ENCODE results near the gene FBXL20. TPM values are rescaled to one million over a fixed set of nuclear protein-coding genes. Genes with fewer than 3 reads are reported as not detected.
"Not testable (repeated sequence)": the region's sequence is repeated elsewhere in the genome, so short reads cannot be mapped to it uniquely, and the experiment has no call there.

Gene FBXL20, protein sequence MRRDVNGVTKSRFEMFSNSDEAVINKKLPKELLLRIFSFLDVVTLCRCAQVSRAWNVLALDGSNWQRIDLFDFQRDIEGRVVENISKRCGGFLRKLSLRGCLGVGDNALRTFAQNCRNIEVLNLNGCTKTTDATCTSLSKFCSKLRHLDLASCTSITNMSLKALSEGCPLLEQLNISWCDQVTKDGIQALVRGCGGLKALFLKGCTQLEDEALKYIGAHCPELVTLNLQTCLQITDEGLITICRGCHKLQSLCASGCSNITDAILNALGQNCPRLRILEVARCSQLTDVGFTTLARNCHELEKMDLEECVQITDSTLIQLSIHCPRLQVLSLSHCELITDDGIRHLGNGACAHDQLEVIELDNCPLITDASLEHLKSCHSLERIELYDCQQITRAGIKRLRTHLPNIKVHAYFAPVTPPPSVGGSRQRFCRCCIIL
- total RNA-seq (2014; rRNA removed; shearing (Covaris generic)), result 6.5 and 9.9 TPM in 2 replicates

DNA sequence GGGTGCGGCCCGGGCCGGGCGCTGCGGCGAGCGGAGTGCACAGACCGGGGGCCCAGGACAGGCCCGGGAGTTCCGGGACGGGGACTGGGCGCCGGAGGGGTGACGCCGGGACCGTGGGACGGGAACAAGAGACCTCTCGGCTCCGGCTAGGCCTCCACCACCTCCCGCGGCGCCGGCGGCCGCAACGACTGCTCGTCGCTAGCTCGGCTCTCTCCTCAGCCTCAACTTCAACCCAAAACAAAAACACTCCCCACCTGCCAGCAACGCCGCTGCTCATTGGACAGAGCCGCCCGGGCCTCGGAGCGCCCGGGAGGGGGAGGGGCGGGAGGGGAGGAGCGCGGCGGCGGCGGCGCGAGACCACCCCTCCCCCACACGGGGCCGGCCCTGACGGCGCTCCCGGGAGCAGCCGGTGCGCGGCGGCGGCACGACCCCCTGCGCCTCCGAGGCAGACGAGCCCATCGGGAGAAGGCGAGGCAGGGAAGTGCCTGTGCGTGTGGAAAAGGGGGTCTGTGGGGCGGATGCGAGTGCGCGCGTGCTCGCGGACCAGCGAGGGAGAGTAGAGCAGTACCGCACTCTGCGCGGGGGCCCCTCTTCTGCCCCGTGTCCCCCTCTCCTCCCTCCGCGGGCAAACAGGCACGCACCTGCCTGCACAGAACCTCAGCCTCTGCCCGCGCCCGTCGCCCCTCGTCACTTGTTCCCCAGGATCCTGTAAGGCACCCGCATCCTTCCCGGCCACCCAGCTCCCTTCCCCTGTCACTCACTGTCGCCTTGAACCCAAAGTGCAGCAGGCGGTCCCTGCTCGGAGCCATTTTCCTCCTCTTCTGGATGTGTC, at the start of gene FBXL20:
FBXL20 (minus strand) TSS at position 215 of the 832 bp plus-strand sequence. CDS start 224 bp downstream, outside the sequence.
- peak; percentile 87 for DNase-seq (ENCODE audit: low read depth)

DNA sequence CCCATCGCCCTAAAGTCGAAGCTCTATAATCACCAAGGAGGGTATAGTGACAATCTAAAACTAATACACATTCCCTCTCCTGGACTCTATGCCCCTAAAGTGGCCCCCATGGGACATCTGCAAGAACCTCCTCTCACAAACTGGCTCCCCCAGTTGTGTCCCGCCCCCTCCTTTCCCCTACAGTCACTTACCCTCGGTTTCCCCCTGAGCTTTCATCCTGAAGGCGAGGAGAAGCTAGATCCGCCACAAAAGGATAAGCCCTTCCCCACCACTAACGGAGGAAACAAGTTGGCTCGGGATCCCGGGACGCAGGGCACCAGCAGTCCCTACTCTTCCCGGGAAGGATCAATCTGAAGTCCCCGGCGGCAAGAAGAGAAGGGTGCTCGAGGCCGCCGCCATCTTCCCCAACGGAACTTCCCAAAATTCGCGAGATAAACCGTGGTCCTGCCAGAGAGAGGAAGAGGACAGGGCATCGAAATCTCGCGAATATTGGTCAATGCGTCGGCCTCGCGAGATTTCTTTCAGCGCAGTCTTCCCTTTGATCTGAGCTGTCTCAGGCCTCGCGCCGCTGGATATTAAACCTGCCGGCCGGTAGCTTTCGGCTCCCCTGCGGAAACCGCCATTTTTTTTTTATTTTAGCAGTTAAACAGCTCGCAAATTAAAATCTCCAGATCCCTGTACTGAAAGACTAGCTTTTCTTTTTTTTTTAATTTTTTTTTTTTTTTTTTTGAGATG, 49.6 kb upstream of the FBXL20 start, which contains the start of gene MED1:
MED1 (minus strand) TSS at position 417 of the 735 bp plus-strand sequence; CDS start at position 216, 201 bp downstream.
- DNase-seq (ENCODE audit: low read depth), result peak; percentile 99

DNA sequence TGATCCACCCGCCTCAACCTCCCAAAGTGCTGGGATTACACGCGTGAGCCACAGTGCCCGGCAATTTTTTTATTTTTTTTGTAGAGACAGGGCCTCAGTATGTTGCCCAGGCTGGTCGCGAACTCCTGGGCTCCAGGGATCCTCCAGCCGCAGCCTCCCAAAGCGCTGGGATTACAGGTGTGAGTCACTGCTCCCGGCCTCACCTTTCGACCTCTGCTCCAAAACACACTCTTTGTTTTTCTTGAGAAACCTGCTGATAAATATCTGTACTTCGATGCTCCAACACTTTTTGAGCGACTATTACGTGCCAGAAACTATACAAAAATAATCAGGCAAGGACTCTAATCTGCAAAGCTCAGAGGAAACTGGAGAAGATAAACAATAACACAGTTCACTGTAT, 48.6 kb upstream of the FBXL20 start:
- DNase-seq (ENCODE audit: low read depth), result peak; percentile 10

DNA sequence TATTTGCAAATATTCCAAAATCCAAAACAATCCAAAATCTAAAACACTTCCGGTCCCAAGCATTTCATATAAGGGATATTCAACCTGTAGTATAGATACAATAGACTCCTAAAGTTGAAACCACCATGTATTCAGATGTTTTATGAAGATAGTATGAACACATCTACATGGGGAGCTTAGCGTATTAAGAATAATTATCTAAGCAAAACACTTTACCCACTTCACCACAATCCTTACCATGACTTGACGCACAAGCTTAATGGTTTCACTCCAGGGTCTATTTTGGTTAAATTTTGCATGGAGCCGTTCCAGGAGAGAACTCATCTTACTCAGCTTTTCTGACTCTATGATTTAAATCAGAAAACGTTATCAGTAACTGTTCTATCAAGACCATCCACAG, 46.1 kb upstream of the FBXL20 start:
- no peak for DNase-seq (ENCODE audit: low read depth)

DNA sequence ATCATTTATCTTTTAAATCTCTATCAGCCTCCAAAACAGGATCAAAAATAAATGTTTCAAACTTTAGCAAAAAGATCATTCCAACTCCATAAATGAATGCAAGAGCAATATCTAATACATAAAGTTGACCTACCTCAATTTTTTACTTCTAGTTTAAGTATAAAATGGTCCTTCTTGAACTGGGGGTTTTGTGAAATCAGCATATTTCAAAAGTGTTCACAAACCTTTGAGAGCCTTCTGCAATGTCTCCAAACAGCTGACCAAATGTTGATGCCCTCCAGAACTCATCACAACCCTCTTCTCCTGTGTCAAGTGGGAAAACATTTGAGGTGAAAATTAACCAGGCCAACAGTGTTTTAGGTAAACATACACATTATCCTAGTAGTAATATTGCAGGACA, 41.9 kb upstream of the FBXL20 start:
- DNase-seq (ENCODE audit: low read depth), result no peak

DNA sequence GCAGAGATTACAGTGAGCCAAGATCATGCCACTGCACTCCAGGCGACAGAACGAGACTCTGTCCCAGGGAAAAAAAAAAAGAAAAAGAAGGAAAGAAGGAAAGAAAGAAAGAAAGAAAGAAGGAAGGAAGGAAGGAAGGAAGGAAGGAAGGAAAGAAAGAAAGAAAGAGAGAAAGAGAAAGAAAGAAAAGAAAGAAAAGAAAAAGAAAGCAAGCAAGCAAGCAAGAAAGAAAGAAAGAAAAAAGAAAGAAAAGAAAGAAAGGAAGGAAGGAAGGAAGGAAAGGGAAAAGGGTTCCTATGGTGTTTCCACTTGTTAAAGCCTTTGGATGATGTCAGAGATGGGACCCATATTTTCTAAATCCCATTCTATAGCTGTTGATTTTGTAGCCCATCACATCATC, 38.4 kb upstream of the FBXL20 start:
- DNase-seq (ENCODE audit: low read depth), result not testable (repeated sequence)

DNA sequence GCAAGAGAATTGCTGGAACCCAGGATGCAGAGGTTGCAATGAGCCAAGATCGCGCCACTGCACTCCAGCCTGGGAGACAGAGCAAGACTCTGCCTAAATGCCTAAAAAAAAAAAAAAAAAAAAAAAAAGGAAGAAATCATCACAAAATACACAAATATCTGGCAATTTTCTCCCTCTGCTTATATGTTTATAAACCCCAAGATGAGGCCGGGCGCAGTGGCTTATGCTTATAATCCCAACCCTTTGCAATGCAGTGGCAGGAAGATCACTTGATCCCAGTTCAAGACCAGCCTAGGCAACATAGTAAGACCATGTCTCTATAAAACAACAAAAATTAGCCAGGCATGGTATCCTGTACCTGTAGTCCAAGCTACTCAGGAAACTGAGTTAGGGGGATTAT, 28.2 kb upstream of the FBXL20 start:
- no peak for DNase-seq (ENCODE audit: low read depth)

DNA sequence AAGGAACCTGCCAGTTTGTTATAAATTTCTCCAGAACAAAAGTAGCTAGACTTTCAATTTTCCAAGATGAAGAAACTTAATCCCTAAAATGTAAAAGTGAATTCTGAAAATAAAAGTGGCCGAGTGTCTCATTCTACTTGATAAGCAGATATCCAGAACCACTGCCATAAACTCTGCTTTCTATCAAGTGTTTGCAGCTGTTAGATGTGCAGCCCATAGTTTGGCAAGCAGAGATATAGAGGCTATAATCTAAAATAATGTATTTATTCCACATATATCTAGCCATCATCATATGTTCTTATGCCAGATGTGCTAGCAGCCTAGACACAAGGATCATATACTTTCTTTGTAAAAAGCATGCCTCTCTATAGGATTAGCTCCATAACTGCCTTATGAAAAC, 14.7 kb upstream of the FBXL20 start:
- DNase-seq (ENCODE audit: low read depth), result no peak

DNA sequence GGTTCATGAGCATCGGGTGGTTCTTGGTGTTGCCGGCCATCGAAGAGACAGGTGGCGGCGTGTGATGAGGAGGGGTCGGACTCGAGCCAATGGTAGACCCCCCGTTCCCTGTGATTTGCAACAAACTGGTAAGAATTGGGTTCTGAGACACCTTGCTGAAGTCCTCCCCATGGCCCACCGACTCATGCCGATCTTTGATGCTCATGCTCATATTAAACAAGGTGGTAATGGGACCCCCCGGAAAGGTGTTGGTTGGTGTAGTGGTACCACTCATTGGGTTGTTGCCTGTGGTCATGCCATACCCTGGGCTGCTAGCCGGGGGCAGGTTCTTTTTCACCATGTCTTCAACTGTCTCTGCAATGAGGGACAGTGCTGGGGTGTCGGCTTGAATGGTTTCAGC, 8.9 kb upstream of the FBXL20 start:
- no peak for DNase-seq (ENCODE audit: low read depth)

DNA sequence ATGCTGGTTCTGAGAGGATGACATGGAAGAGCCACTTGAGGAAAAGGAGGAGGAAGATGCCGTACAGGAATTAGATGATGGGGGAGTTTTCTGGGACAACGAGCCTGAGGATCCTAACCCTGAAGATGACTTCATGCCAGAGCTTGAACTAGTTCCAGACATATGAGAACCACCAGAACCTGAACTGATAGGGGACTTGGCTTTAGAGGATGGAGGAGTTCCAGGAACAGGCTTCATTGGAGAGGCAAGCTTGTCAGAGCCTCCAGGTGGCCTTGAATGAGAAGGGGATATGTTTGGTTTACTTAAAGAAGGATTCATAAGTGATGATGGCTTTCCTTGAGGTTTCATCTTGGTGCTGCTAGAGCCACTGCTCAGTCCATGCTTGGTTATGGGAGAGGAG, 6.9 kb upstream of the FBXL20 start:
- DNase-seq (ENCODE audit: low read depth), result no peak

DNA sequence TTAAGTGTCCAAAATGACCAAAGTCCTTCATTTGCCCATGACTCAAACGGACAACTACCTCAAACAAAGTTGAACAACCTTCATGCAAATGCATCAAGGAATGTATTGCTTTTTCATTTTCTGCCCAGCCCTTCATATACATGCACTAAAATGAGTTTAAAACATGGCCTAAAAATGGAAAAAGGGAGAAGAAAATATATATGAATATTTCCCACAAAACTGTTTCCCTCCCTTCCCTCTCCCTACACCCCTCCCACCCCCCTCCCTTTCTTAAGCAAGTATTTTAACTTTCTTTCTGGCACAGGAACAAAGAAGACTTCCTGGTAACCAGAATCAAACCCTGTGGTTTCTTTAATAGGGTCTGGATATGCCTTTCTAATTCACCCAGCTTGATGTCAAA, 5.5 kb upstream of the FBXL20 start:
- DNase-seq (ENCODE audit: low read depth), result no peak

DNA sequence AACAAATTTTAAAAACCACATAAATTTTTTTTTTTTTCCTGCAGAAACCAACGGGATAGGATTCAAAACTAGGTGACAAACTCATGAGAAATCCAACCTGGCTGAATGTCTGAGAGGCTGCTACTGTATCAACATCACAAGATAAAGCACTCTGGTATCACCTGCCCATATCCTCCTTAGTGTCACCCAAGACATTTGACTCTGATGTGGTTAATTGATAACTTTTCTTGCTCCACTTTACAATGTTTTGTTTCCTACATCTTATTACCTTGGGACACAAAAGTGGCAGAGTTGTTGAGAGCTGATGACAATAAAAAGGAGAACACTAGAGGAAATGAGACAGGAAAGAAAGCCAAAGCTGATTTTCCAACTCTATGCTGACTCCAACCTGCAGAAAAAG, 4.0 kb upstream of the FBXL20 start:
- no peak for DNase-seq (ENCODE audit: low read depth)

DNA sequence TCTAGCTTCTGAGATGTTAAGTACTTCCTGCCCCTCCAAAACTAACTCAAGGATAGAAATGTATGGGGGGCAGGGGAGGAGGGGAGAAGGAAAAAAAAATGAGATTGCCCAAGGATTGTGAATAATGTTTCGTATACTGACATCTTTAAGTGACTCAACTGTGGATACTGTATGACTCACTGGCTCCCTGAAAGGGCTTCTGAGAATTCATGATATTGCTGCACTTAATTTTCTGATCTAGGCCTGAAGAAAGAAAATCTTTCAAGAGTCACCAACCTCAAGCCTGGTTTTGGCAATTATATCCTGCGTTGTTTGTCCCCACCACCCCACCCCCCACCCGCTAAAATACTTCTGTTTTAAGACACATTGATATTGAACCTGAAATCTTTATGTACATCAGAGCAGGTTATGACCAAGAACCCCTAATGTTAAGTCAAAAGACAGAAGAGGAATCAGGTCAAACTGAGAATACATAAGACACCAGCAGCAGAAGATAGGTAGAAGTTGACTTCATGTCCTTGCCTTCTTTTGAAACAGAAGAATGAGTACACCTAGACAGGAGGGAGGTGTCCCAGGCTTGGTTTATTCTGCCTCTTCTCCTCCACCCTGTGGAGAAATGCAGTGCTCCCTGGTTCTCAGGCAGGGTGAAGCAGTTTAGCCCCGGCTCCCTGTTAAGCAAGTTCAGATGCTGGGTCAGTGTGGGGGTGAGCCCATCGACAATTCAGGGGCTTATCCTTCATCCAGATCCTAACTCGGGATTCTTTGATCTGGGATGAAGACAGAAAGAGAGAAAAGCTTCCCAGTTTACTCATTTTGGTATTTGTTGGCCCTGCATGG, 3.3 kb upstream of the FBXL20 start:
- peak; percentile 83 for DNase-seq (ENCODE audit: low read depth)

DNA sequence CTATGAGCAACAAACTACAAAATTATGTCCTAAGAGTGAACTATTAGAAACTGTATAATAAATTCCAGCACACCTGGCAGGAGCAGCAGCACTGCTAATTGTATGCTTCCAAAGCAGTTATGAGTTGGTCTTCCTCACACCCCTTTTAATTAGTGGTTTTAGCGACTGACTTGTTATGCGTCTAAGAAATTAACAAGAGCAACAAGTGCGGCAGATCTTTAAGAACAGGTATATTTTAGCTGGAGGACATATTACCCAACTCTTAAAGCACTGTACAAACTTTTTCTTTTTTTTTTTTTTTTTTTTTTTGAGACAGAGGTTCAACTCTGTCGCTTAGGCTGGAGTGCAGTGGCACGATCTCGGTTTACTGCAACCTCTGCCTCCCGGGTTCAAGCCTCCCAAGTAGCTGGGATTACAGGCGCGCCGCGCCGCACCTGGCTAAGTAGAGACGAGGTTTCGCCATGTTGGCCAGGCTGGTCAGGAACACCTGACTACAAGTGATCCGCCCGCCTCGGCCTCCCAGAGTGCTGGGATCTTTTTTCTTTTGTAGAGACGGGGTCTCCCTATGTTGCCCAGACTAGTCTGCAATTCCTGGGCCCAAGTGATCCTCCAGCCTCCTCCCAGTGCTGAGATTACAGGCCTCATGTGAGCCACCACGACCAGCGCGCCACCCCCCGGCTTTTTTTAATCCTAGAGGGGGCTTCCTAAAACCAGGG, 1.6 kb upstream of the FBXL20 start:
- no peak for DNase-seq (ENCODE audit: low read depth)

DNA sequence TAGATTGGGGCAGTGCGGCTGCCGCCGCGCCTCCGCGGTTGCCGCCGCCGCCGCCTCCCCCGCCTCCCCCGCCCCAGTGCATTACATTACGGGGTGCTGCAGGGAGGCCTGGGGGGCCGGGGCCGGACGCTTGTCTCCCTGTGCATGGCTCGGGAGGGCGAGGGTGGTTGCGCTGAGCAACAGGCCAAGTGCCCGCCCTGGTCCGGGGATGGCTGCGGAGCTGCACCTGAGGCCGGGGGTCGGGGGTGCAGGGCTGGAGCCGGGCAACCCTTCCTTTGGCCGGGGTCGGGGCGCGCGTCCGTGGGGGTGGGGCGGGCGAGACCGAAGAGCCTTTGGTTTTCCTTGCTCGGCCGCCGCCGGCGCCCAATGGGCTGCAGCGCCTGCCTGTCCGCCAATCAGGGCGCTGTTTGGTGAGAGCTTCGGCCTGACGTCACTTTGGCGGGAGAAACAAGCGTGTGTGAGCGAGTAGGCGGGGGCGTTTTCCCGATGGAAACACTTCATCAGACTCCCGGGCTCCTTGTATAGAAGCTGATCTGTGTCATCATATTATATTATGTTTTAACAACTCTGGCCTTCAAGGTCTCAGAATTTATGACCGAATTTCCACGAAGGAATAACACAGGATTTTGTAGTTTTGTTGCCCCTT, 941 bp upstream of the FBXL20 start:
- DNase-seq (ENCODE audit: low read depth), result peak; percentile 95

DNA sequence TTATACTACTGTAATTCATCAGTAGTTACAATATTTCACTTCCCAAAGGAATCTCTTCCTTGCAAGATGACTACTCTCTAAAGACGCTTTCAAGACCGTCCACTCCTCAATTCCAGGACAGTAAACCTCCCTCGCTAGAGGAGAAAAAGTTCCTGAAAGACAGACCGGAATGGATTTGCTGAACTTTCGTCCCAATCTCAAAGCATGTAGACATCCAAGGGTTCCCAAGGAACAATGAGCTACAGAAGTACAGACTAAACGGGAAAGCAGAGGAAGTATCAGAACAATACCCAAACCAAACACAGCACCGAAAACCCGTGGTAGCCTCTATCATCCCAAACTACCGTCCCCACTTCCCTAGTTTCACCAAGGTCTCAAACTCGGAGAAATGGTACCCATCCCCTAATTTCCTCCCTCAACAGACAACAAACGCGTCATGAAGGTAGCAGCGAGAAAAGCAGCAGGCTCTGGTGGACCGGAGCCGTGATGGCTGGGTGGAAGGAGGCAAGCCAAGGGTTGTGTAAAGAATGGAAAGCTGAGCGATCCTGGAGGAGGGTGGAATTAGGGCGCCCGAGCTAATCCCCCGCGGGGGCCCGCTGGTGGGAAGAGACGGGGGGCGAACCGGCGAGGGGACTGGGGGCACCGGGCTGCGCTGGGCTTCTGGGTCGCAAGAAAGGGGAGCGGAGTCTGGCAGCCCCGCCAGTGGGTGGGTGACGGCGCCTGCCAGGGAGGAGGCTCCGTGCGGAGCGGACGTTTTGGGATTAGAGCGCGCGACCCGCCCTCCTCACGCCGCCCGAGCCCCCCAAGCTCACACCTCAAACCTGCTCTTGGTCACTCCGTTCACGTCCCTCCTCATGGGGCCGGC, 647 bp downstream of the FBXL20 start:
- peak; percentile 15 for DNase-seq (ENCODE audit: low read depth)

DNA sequence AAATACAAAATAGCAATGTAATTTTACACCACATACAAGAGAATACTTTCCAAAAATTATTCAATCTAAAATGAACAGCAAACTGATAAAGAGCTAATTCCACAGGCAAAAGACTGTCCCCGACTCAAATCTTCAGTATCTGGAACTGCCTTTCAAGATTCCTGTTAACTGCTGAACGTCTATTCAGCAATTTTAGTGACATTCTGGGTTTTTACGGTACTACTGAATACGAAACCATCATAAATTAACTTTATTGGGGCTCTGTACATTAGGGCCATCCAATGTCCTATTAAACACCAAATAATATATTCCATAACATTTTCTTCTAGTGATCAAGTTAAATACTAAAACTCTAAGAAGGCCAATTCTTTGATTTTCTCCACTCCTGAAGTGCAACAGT, 1.6 kb downstream of the FBXL20 start:
- DNase-seq (ENCODE audit: low read depth), result no peak

DNA sequence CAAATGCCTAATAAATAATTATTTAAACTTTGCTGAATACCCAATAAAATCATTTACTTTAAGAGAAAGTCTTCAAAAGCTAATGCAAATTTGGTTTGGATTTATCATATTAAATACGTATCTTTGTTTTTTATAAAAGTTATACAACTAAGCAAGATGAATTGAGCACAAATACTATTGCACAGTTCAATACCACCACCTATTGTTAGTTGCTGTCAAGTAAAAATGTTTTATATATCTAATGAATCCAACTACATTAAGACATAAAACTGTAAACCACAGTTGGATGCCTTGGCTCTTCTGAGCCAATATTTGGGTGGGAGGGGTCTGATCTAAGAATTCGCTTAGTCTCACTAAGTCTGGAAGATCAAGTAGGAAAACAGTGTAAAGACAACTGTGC, 7.7 kb downstream of the FBXL20 start:
- peak; percentile 15 for DNase-seq (ENCODE audit: low read depth)

DNA sequence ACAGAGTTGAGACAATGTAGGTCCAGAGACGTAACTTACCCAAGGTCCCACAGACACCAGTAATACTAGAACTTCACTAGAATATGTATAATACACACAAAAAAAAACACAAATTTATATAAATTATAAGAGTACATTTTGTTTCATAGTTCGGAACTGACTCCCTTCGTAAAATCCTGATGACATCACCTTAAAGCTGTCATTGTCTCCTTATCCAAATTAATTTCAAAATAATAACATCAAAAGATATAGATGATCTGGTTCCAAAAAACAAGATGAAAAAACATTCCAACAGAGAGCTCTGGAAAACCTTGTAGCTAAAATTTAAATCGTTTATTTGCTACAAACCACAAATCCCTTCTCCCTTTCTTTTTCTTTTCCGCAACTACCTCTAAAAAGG, 10.0 kb downstream of the FBXL20 start:
- no peak for DNase-seq (ENCODE audit: low read depth)

Data from M059J (cell line).